ENCODE measurements around the gene ABCB11.

DNA sequence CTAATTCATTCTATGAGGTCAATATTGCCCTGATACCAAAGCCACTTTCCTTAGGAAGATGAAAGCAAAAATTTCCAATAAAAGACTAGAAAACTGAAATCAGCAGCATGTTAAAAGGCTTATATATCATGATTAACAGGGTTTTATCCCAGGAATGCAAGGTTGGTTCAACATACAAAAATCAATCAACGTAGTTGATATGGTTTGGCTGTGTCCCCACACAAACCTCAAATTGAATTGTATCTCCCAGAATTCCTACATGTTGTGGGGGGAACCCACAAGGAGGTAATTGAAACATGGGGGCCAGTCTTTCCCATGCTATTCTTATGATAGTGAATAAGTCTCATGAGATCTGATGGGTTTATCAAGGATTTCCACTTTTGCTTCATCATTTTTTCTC lies 11.7 kb upstream of the ABCB11 start:
- TF ChIP-seq CHD1 (IDR thresholded peaks at IDR 0.05; ENCODE audit: low read depth, low read length) = no peak
- TF ChIP-seq POLR2AphosphoS5 (IDR thresholded peaks at IDR 0.05; ENCODE audit: low read length) = no peak
- TF ChIP-seq, protein P1, sequence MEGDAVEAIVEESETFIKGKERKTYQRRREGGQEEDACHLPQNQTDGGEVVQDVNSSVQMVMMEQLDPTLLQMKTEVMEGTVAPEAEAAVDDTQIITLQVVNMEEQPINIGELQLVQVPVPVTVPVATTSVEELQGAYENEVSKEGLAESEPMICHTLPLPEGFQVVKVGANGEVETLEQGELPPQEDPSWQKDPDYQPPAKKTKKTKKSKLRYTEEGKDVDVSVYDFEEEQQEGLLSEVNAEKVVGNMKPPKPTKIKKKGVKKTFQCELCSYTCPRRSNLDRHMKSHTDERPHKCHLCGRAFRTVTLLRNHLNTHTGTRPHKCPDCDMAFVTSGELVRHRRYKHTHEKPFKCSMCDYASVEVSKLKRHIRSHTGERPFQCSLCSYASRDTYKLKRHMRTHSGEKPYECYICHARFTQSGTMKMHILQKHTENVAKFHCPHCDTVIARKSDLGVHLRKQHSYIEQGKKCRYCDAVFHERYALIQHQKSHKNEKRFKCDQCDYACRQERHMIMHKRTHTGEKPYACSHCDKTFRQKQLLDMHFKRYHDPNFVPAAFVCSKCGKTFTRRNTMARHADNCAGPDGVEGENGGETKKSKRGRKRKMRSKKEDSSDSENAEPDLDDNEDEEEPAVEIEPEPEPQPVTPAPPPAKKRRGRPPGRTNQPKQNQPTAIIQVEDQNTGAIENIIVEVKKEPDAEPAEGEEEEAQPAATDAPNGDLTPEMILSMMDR (IDR thresholded peaks at IDR 0.05 in 2 of 3, conservative IDR thresholded peaks at IDR 0.05 in 1 of 3; ENCODE audit: control insufficient read depth in 2 of 3, extremely low read depth in 1 of 3, insufficient read depth in 1 of 3, low read depth in 3 of 3, low read length in 3 of 3) = no peak
- no peak for TF ChIP-seq SREBF2 (IDR thresholded peaks at IDR 0.05; ENCODE audit: low read length)
- no peak for TF ChIP-seq ESRRA (IDR thresholded peaks at IDR 0.05; ENCODE audit: low read length)
- no peak for TF ChIP-seq GATAD2B (conservative IDR thresholded peaks at IDR 0.05; ENCODE audit: low read depth)
- no peak for TF ChIP-seq NR2C2 (IDR thresholded peaks at IDR 0.05; ENCODE audit: borderline replicate concordance, control insufficient read depth, insufficient read length, low read depth)
- TF ChIP-seq SMC3 (IDR thresholded peaks at IDR 0.05; ENCODE audit: borderline replicate concordance, low read length) = no peak
- TF ChIP-seq, protein P2, sequence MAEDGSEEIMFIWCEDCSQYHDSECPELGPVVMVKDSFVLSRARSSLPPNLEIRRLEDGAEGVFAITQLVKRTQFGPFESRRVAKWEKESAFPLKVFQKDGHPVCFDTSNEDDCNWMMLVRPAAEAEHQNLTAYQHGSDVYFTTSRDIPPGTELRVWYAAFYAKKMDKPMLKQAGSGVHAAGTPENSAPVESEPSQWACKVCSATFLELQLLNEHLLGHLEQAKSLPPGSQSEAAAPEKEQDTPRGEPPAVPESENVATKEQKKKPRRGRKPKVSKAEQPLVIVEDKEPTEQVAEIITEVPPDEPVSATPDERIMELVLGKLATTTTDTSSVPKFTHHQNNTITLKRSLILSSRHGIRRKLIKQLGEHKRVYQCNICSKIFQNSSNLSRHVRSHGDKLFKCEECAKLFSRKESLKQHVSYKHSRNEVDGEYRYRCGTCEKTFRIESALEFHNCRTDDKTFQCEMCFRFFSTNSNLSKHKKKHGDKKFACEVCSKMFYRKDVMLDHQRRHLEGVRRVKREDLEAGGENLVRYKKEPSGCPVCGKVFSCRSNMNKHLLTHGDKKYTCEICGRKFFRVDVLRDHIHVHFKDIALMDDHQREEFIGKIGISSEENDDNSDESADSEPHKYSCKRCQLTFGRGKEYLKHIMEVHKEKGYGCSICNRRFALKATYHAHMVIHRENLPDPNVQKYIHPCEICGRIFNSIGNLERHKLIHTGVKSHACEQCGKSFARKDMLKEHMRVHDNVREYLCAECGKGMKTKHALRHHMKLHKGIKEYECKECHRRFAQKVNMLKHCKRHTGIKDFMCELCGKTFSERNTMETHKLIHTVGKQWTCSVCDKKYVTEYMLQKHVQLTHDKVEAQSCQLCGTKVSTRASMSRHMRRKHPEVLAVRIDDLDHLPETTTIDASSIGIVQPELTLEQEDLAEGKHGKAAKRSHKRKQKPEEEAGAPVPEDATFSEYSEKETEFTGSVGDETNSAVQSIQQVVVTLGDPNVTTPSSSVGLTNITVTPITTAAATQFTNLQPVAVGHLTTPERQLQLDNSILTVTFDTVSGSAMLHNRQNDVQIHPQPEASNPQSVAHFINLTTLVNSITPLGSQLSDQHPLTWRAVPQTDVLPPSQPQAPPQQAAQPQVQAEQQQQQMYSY (CRISPR knock-in tag; IDR thresholded peaks at IDR 0.05) = no peak

All from GM12878 (cell line).